Activated naive CD4-positive, alpha-beta T cell (primary cell): ENCODE data around the gene POGLUT2.
"Not testable (repeated sequence)": the region's sequence is repeated elsewhere in the genome, so short reads cannot be mapped to it uniquely, and the experiment has no call there.

ENCODE experiments used
- DNase-seq, 4 experiments: peaks; one replicate each; lab custom pipeline; 2025; lab: John Stamatoyannopoulos, UW

POGLUT2 gene

GRCh38 chr13:102805680-102806079 is 6.9 kb upstream of the POGLUT2 start:
- DNase-seq, result no peak

- DNase-seq, result peak; percentile 38 to 69 (median 58)
Observed at GRCh38 chr13:102800145-102801041, 1.6 kb upstream of the POGLUT2 start.

GRCh38 chr13:102799426-102800144 is 809 bp upstream of the POGLUT2 start:
- DNase-seq, result peak in 1 of 4 experiments; percentile 3

GRCh38 chr13:102793611-102794355 is 5.0 kb downstream of the POGLUT2 start:
- DNase-seq, result no peak

- no peak for DNase-seq
Observed at GRCh38 chr13:102792396-102792795, 6.4 kb downstream of the POGLUT2 start.

- DNase-seq, result no peak
Observed at GRCh38 chr13:102788683-102789082, 10.1 kb downstream of the POGLUT2 start.

- no peak for DNase-seq
Observed at GRCh38 chr13:102784483-102784882, 14.3 kb downstream of the POGLUT2 start.

- DNase-seq, result no peak
Observed at GRCh38 chr13:102781591-102781990, 17.2 kb downstream of the POGLUT2 start.

GRCh38 chr13:102780656-102781055 is 18.1 kb downstream of the POGLUT2 start:
- not testable (repeated sequence) for DNase-seq

GRCh38 chr13:102779436-102780159 is 19.2 kb downstream of the POGLUT2 start:
- DNase-seq, result no peak

- no peak for DNase-seq
Observed at GRCh38 chr13:102777736-102778135, 21.0 kb downstream of the POGLUT2 start.

- DNase-seq, result no peak
Observed at GRCh38 chr13:102776271-102776670, 22.5 kb downstream of the POGLUT2 start.

- DNase-seq, result no peak
Observed at GRCh38 chr13:102774591-102775520, 23.9 kb downstream of the POGLUT2 start.

- peak in 1 of 4 experiments; percentile 13 for DNase-seq
Observed at GRCh38 chr13:102774214-102774568, 24.6 kb downstream of the POGLUT2 start.

- DNase-seq, result peak; percentile 50 to 87 (median 65)
Observed at GRCh38 chr13:102773441-102774213, 25.1 kb downstream of the POGLUT2 start, which contains the start of gene TEX30. Gene TEX30 (minus strand): TSS chr13:102773786. CDS start chr13:102770026, 3,760 bp downstream.

- DNase-seq, result no peak
Observed at GRCh38 chr13:102772042-102772425, 26.7 kb downstream of the POGLUT2 start.

GRCh38 chr13:102771298-102772041 is 27.3 kb downstream of the POGLUT2 start:
- DNase-seq, result no peak

- no peak for DNase-seq
Observed at GRCh38 chr13:102770435-102770834, 28.3 kb downstream of the POGLUT2 start.

- DNase-seq, result no peak
Observed at GRCh38 chr13:102769679-102770078, 29.1 kb downstream of the POGLUT2 start.
